ENCODE results near the gene GP1BA.

Gene GP1BA

GRCh38 chr17:4974115-4974670, 42.1 kb downstream of the GP1BA start:
- no peak for DNase-seq (ENCODE audit: low spot score)
- no peaks in the 10 kb centered on the region for H3K27me3 Mint-ChIP-seq (ENCODE audit: low read depth)
- no peak overlapping the region for H3K4me3 Mint-ChIP-seq
- H3K4me1 Mint-ChIP-seq (ENCODE audit: low read depth), result peaks cover 2% of the 10 kb centered on the region
- no peak overlapping the region for H3K27ac Mint-ChIP-seq
- no peaks in the 10 kb centered on the region for H3K9me3 Mint-ChIP-seq
- peaks cover 63% of the 10 kb centered on the region for H3K36me3 Mint-ChIP-seq (ENCODE audit: low read depth)

GRCh38 chr17:4978726-4979125, 46.6 kb downstream of the GP1BA start:
- Mint-ChIP-seq H3K36me3 (ENCODE audit: low read depth) (peaks cover 67% of the 10 kb centered on the region), H3K4me1 (ENCODE audit: low read depth) (peaks cover 14% of the 10 kb centered on the region), H3K27me3 (ENCODE audit: low read depth) (no peaks in the 10 kb centered on the region), H3K9me3 (no peaks in the 10 kb centered on the region), H3K27ac (no peak overlapping the region), H3K4me3 (no peak overlapping the region)
- DNase-seq (ENCODE audit: low spot score), result no peak

GRCh38 chr17:4980644-4981216, 48.7 kb downstream of the GP1BA start:
- H3K27me3 Mint-ChIP-seq (ENCODE audit: low read depth), result no peaks in the 10 kb centered on the region
- H3K4me3 Mint-ChIP-seq, result no peak overlapping the region
- peaks cover 56% of the 10 kb centered on the region for H3K36me3 Mint-ChIP-seq (ENCODE audit: low read depth)
- peaks cover 20% of the 10 kb centered on the region for H3K4me1 Mint-ChIP-seq (ENCODE audit: low read depth)
- H3K9me3 Mint-ChIP-seq, result no peaks in the 10 kb centered on the region
- peak; percentile 29 for DNase-seq (ENCODE audit: low spot score)
- H3K27ac Mint-ChIP-seq, result peak overlapping the region; percentile 68

GRCh38 chr17:4982305-4982704, 50.2 kb downstream of the GP1BA start:
- H3K27me3 Mint-ChIP-seq (ENCODE audit: low read depth), result no peaks in the 10 kb centered on the region
- no peak for DNase-seq (ENCODE audit: low spot score)
- H3K4me1 Mint-ChIP-seq (ENCODE audit: low read depth), result peaks cover 30% of the 10 kb centered on the region
- peaks cover 52% of the 10 kb centered on the region for H3K36me3 Mint-ChIP-seq (ENCODE audit: low read depth)
- no peaks in the 10 kb centered on the region for H3K9me3 Mint-ChIP-seq
- H3K27ac Mint-ChIP-seq, result peak overlapping the region; percentile 39
- H3K4me3 Mint-ChIP-seq, result no peak overlapping the region

Data from T-helper 2 cell treated with Interferon-gamma antibody and Interleukin-4, amounts not matched to agents 5 μg/mL and 100 μg/mL, for 36 hours (primary cell).